Activated CD4-positive, alpha-beta memory T cell treated with anti-CD3 and anti-CD28 coated beads for 36 hours (primary cell): ENCODE measurements around the gene KRT40. TPM values are rescaled to one million over a fixed set of nuclear protein-coding genes. Genes with fewer than 3 reads are reported as not detected.

Experiments
- CTCF ChIA-PET: fragments of 350-600 bp; sonication (Branson Sonifier 250); formaldehyde crosslinking; loops from one replicate; lab custom pipeline; 2021; ENCODE audit warnings: antibody characterized with exemption, inconsistent platforms; lab: Charles Lee
- POLR2A ChIA-PET: fragments of 350-600 bp; sonication (Branson Sonifier 250); formaldehyde crosslinking; loops from one replicate; lab custom pipeline; 2021; ENCODE audit warnings: antibody characterized with exemption; lab: Charles Lee
- DNase-seq: peaks from one replicate; pipeline ENCODE4 v3.0.0-alpha.2; 2020
- H3K27ac Mint-ChIP-seq: one replicate; pipeline ENCODE4 v1.8.0; 2021; ENCODE audit warnings: mixed read lengths
- H3K27me3 Mint-ChIP-seq: one replicate; pipeline ENCODE4 v1.8.0; 2021; ENCODE audit warnings: mixed read lengths
- H3K36me3 Mint-ChIP-seq: one replicate; pipeline ENCODE4 v1.8.0; 2021; ENCODE audit warnings: mixed read lengths
- H3K4me1 Mint-ChIP-seq: one replicate; pipeline ENCODE4 v1.8.0; 2021; ENCODE audit warnings: low read depth, mixed read lengths
- H3K4me3 Mint-ChIP-seq: one replicate; pipeline ENCODE4 v1.8.0; 2021; ENCODE audit warnings: mild to moderate bottlenecking, mixed read lengths
- H3K9me3 Mint-ChIP-seq: one replicate; pipeline ENCODE4 v1.8.0; 2021; ENCODE audit warnings: mixed read lengths
- intact Hi-C: fragments of 100-400 bp; cut with micrococcal nuclease; formaldehyde crosslinking; loops from one replicate; pipeline ENCODE4 v1.15.1; 2023
- total RNA-seq, 2 experiments: library from RNA; stranded (reverse); gene quantifications; one replicate each; pipeline ENCODE4 v1.2.3, GENCODE V29; 2021

Gene KRT40
- total RNA-seq, 2 experiments from 2014 or later = not detected

- H3K27ac Mint-ChIP-seq = no peak overlapping the region
- no peaks in the 10 kb centered on the region for H3K36me3 Mint-ChIP-seq
- no peaks in the 10 kb centered on the region for H3K4me1 Mint-ChIP-seq
- intact Hi-C loops = no loop called here
- POLR2A ChIA-PET = no interaction called here
- DNase-seq = no peak
- H3K4me3 Mint-ChIP-seq = no peak overlapping the region
- CTCF ChIA-PET = no interaction called here
- H3K27me3 Mint-ChIP-seq = peaks cover 32% of the 10 kb centered on the region
- H3K9me3 Mint-ChIP-seq = no peaks in the 10 kb centered on the region
Measured at GRCh38 chr17:40993084-40993483, 9.0 kb upstream of the KRT40 start.

DNA sequence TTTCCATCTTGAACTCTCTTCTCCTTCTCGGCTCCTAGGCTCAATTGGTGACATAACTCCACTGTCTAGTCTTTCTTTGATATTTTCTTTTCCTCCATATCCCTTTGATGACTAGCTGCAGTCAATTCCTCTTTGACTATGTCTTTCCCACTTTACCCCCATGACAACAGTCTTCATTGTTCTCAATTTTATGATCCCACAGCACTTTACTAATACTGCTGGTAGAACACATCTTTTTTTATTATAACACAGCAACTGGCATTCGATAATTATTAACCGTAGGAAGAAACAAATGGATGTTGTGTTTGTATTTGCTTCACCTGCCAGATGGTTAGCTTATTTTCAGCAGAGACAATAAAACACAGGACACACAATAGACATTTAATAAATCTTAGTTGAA lies 8.5 kb upstream of the KRT40 start:
- CTCF ChIA-PET = no interaction called here

GRCh38 chr17:40986920-40987319 lies 2.8 kb upstream of the KRT40 start:
- intact Hi-C loops = no loop called here
- H3K27ac Mint-ChIP-seq = no peak overlapping the region
- POLR2A ChIA-PET = no interaction called here
- CTCF ChIA-PET = no interaction called here
- no peaks in the 10 kb centered on the region for H3K36me3 Mint-ChIP-seq
- DNase-seq = no peak
- H3K9me3 Mint-ChIP-seq = no peaks in the 10 kb centered on the region
- H3K27me3 Mint-ChIP-seq = peaks cover 8% of the 10 kb centered on the region
- no peak overlapping the region for H3K4me3 Mint-ChIP-seq
- H3K4me1 Mint-ChIP-seq = no peaks in the 10 kb centered on the region

More for the DNA sequence above, 8.5 kb upstream of the KRT40 start:
- Mint-ChIP-seq H3K4me3 (no peak overlapping the region), H3K4me1 (no peaks in the 10 kb centered on the region), H3K27me3 (peaks cover 31% of the 10 kb centered on the region), H3K27ac (no peak overlapping the region), H3K9me3 (no peaks in the 10 kb centered on the region), H3K36me3 (no peaks in the 10 kb centered on the region)
- POLR2A ChIA-PET = no interaction called here
- DNase-seq = no peak
- intact Hi-C loops = no loop called here

- intact Hi-C loops = no loop called here
- POLR2A ChIA-PET = no interaction called here
- H3K27ac Mint-ChIP-seq = no peak overlapping the region
- peaks cover 19% of the 10 kb centered on the region for H3K27me3 Mint-ChIP-seq
- no peaks in the 10 kb centered on the region for H3K4me1 Mint-ChIP-seq
- CTCF ChIA-PET = no interaction called here
- H3K36me3 Mint-ChIP-seq = no peaks in the 10 kb centered on the region
- H3K9me3 Mint-ChIP-seq = no peaks in the 10 kb centered on the region
- no peak overlapping the region for H3K4me3 Mint-ChIP-seq
- no peak for DNase-seq
Measured at GRCh38 chr17:40981115-40981514, 3.0 kb downstream of the KRT40 start.

DNA sequence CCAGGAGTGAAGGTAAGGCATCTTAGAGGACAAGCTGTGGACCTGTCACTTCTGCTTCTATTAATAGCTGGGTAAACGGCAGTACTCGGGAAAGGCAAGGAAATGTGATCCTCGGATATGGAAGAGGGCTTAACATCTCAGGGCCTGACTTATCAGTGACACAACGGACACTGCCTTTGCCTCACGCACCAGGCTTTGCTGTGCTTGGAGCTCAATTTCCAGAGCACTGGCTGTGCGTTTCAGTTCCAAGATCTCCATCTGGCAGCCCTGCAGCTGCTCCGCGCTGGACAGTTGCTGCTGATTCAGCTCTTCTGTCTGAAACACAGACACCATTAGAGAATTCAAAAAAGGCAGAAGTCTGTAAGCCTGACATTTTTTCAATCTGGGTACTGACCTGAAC lies 3.5 kb downstream of the KRT40 start:
- Mint-ChIP-seq H3K27me3 (peaks cover 19% of the 10 kb centered on the region), H3K9me3 (no peaks in the 10 kb centered on the region), H3K4me1 (no peaks in the 10 kb centered on the region), H3K36me3 (no peaks in the 10 kb centered on the region), H3K27ac (no peak overlapping the region), H3K4me3 (no peak overlapping the region)
- ChIA-PET CTCF (no interaction called here), POLR2A (interaction anchor here (0.6 kb wide), 1 partner anchor 331 kb away, joined by 3 read pairs; no protein-coding TSS in a partner anchor)
- intact Hi-C loops = no loop called here
- DNase-seq = no peak

DNA sequence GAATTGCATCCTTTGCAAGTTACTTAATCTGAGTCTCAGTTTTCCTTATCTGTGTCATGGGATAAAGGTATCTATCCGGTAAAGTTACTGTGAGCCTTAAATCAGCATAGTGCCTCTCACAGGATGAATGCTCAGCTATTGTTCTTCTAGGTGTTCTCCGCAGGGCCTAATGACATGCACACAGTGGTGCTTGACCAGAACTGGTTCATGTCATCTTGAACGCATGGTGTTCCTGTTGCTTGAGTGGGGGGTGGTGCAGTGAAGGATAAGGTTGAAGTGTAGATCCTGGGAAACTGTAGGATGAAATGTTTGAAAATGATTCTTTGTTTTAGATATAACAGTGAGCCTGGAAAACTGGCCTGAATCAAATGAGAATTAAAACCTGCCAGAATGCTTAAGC lies 4.0 kb downstream of the KRT40 start:
- Mint-ChIP-seq H3K27ac (no peak overlapping the region), H3K4me3 (no peak overlapping the region), H3K9me3 (no peaks in the 10 kb centered on the region), H3K27me3 (peaks cover 19% of the 10 kb centered on the region), H3K36me3 (no peaks in the 10 kb centered on the region), H3K4me1 (no peaks in the 10 kb centered on the region)
- intact Hi-C loops = no loop called here
- CTCF ChIA-PET = no interaction called here
- no peak for DNase-seq
- POLR2A ChIA-PET = interaction anchor here (0.6 kb wide), 1 partner anchor 331 kb away, joined by 3 read pairs; no protein-coding TSS in a partner anchor

DNA sequence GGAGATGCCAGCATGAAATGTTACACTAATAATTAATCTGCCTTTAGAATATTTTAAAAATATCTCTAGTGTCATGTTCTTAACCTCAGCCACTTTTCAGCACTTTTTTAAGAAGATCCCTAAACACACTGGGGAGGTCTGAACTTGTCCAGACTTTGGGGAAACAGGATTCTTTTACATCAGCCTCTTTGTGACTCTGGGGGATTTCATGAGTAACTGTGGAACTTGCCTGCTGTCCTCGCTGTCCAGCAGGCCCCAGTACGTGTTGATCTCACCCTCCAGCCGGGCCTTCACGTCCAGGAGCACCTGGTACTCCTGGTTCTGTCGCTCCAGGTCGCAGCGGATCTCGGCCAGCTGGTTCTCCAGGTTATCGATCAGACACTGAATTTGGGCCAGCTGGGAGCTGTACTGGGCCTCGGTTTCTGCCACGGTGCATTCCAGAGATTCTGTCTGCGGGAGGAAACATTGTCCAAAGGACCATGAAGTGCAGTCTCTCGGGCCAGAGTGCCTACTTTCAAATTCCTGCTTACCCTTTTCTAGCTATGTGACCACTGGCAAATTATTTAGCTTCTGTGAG lies 5.5 kb downstream of the KRT40 start:
- DNase-seq = no peak
- Mint-ChIP-seq H3K9me3 (no peaks in the 10 kb centered on the region), H3K36me3 (no peaks in the 10 kb centered on the region), H3K4me1 (no peaks in the 10 kb centered on the region), H3K4me3 (no peak overlapping the region), H3K27ac (no peak overlapping the region), H3K27me3 (peaks cover 16% of the 10 kb centered on the region)
- POLR2A ChIA-PET = no interaction called here
- intact Hi-C loops = no loop called here
- CTCF ChIA-PET = no interaction called here

GRCh38 chr17:40975516-40975915 lies 8.6 kb downstream of the KRT40 start:
- CTCF ChIA-PET = no interaction called here
- no peak overlapping the region for H3K27ac Mint-ChIP-seq

DNA sequence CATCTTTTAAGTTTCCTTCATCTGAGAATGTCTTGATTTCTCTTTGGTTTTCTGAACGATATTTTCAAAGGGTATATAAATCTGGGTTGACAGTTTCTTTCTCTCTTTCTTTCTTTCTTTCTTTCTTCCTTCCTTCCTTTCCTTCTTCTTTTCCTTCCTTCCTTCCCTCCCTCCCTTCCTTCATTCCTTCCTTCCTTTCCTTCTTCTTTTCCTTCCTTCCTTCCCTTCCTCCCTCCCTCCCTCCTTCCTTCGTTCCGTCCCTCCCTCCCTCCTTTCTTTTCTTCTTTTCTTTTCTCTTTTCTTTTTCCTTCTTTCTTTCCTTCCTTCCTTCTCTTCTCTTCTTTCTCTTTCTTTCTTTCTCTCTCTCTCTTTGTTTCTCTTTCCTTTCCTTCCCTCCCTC lies 9.8 kb downstream of the KRT40 start:
- Mint-ChIP-seq H3K4me3 (no peak overlapping the region), H3K9me3 (no peaks in the 10 kb centered on the region), H3K27ac (no peak overlapping the region), H3K27me3 (peaks cover 6% of the 10 kb centered on the region), H3K36me3 (no peaks in the 10 kb centered on the region), H3K4me1 (no peaks in the 10 kb centered on the region)
- ChIA-PET CTCF (no interaction called here), POLR2A (no interaction called here)
- intact Hi-C loops = no loop called here
- DNase-seq = no peak

More at GRCh38 chr17:40975516-40975915, 8.6 kb downstream of the KRT40 start:
- Mint-ChIP-seq H3K36me3 (no peaks in the 10 kb centered on the region), H3K27me3 (peaks cover 10% of the 10 kb centered on the region), H3K9me3 (no peaks in the 10 kb centered on the region), H3K4me1 (no peaks in the 10 kb centered on the region), H3K4me3 (no peak overlapping the region)
- intact Hi-C loops = no loop called here
- DNase-seq = no peak
- POLR2A ChIA-PET = no interaction called here

DNA sequence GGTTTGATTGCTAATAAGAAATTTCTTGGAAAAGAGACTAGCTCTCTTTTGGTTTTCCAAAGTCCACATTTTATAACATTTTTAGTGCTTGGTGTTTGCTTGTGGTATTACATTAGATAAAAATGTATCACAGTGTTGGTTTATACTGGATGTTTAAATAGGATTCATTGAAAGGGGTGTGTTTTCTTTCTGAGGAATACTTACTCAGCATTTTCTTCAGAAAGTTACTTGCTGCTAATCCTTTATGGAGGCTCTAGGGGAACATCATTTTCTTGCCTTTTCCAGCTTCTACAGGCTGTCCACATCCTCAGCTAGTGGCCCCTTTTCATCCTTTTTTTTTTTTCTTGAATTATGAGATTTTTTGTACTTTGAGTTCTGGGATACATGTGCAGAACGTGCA lies 16.5 kb downstream of the KRT40 start:
- CTCF ChIA-PET = interaction anchor here (1.1 kb wide), 1 partner anchor 10 kb away, joined by 3 read pairs; no protein-coding TSS in a partner anchor
- Mint-ChIP-seq H3K27ac (no peak overlapping the region), H3K36me3 (no peaks in the 10 kb centered on the region), H3K9me3 (no peaks in the 10 kb centered on the region), H3K27me3 (peaks cover 18% of the 10 kb centered on the region), H3K4me1 (no peaks in the 10 kb centered on the region), H3K4me3 (no peak overlapping the region)
- intact Hi-C loops = no loop called here
- POLR2A ChIA-PET = no interaction called here
- DNase-seq = no peak

DNA sequence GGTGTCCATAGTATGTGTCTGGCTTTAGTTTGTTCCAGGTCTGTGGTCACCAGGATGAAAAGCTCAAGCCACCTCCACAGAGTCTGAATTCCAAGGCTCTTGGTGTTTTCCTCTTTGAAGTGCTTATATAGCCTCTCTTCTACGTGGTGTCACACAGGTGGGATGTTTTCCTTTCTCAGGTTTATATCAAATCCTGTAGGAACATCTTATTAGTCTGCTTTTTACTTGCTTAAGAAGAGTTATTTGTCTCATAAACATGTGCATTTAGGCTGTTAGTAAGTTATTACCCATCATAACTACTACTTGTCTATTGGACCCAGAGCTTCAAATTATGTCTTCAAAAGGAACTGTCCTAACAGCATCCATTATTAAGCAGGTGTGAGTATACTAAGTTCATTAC lies 17.3 kb downstream of the KRT40 start, which contains the start of gene KRT39:
Gene KRT39 (minus strand): TSS at position 101 of the 400 bp plus-strand sequence. CDS start 92 bp downstream, at position 9.
- intact Hi-C loops = no loop called here
- POLR2A ChIA-PET = no interaction called here
- CTCF ChIA-PET = interaction anchor here (1.1 kb wide), 1 partner anchor 9 kb away, joined by 3 read pairs; no protein-coding TSS in a partner anchor
- Mint-ChIP-seq H3K27ac (no peak within 1 kb of the TSS), H3K4me3 (no peak within 1 kb of the TSS), H3K36me3 (no peaks in the 10 kb centered on the region), H3K4me1 (no peaks in the 10 kb centered on the region), H3K9me3 (no peaks in the 10 kb centered on the region), H3K27me3 (peaks cover 18% of the 10 kb centered on the region)
- DNase-seq = no peak

DNA sequence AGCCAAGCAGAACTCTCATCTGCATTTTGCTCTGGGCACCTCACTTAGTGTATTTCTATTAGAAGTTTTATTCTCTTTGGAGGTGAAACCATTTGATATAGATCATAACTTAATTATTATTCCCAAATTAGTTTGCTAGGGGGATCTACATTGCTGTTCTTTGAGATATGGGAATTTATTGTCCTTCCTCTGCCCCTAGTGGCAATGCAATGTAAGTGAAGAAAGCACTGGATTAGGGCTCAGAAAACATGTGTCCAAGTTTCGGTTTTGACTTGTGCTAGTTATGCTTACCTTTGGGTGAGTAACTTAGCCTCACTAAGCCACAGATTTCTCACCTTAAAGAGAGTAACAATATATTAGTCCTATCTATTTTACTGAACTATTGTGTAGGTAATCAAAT lies 20.3 kb downstream of the KRT40 start:
- no peak for DNase-seq
- H3K4me1 Mint-ChIP-seq = no peaks in the 10 kb centered on the region
- POLR2A ChIA-PET = no interaction called here
- intact Hi-C loops = no loop called here
- no peak overlapping the region for H3K4me3 Mint-ChIP-seq
- no peaks in the 10 kb centered on the region for H3K9me3 Mint-ChIP-seq
- H3K36me3 Mint-ChIP-seq = no peaks in the 10 kb centered on the region
- CTCF ChIA-PET = interaction anchor here (1.3 kb wide), 1 partner anchor 8 kb away, joined by 3 read pairs; no protein-coding TSS in a partner anchor
- H3K27ac Mint-ChIP-seq = no peak overlapping the region
- peaks cover 20% of the 10 kb centered on the region for H3K27me3 Mint-ChIP-seq

DNA sequence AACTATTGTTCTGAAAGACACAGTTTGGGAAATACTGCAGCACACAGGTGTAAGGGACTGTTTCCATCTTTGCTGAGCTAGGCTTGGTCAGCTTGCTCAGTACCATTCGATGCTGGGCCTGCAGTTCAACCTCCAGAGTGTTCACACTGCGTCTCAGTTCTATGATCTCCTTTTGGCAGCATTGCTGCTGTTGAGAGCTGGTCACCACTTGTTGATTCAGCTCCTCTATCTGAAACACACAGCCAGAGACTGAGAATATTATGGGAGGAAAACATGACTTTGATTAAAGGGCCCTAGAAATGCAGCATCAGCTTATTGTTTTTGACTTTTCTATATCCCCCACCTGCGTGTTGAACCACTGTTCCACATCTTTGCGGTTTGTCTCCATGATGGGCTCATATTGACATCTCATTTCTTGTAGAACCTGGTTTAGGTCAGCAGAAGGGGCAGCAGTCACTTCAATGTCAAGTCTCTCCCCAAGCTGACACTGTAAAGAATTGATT lies 22.0 kb downstream of the KRT40 start:
- H3K27me3 Mint-ChIP-seq = peaks cover 14% of the 10 kb centered on the region
- H3K4me3 Mint-ChIP-seq = no peak overlapping the region
- ChIA-PET CTCF (interaction anchor here (0.9 kb wide), 1 partner anchor 10 kb away, joined by 4 read pairs; no protein-coding TSS in a partner anchor), POLR2A (no interaction called here)
- intact Hi-C loops = no loop called here
- no peaks in the 10 kb centered on the region for H3K9me3 Mint-ChIP-seq
- H3K27ac Mint-ChIP-seq = no peak overlapping the region
- H3K36me3 Mint-ChIP-seq = no peaks in the 10 kb centered on the region
- no peak for DNase-seq
- no peaks in the 10 kb centered on the region for H3K4me1 Mint-ChIP-seq
